IPS-18a (cell line): ENCODE data around the gene KCNIP4.

Experiments used
- H3K27ac ChIP-seq: one replicate; pipeline ENCODE4 v1.5.1; 2013; ENCODE audit warnings: low read length
- H3K27me3 ChIP-seq: one replicate; pipeline ENCODE4 v1.6.1; 2013; ENCODE audit warnings: mild to moderate bottlenecking, low read length; ENCODE audit not compliant: control insufficient read depth, insufficient read depth
- H3K36me3 ChIP-seq: one replicate; pipeline ENCODE4 v1.6.1; 2013; ENCODE audit warnings: low read depth, low read length; ENCODE audit not compliant: control insufficient read depth
- H3K4me1 ChIP-seq: one replicate; pipeline ENCODE4 v1.6.1; 2013; ENCODE audit warnings: low read depth, low read length; ENCODE audit not compliant: control insufficient read depth
- H3K4me3 ChIP-seq: one replicate; pipeline ENCODE4 v1.5.1; 2013; ENCODE audit warnings: low read length
- H3K9ac ChIP-seq: one replicate; pipeline ENCODE4 v1.6.1; 2013; ENCODE audit warnings: mild to moderate bottlenecking, low read length, moderate library complexity
- H3K9me3 ChIP-seq: one replicate; pipeline ENCODE4 v1.6.1; 2013; ENCODE audit warnings: low read depth, low read length; ENCODE audit not compliant: control insufficient read depth

KCNIP4 gene

GRCh38 chr4:21544415-21544814 is 404.2 kb downstream of the KCNIP4 start:
- peaks cover 16% of the 10 kb centered on the region for H3K4me1 ChIP-seq
- H3K27ac ChIP-seq = no peak overlapping the region
- no peak overlapping the region for H3K9ac ChIP-seq
- H3K36me3 ChIP-seq = no peaks in the 10 kb centered on the region
- peaks cover 11% of the 10 kb centered on the region for H3K27me3 ChIP-seq
- no peak overlapping the region for H3K4me3 ChIP-seq
- peaks cover 2% of the 10 kb centered on the region for H3K9me3 ChIP-seq

- Histone ChIP-seq H3K27ac (no peak overlapping the region), H3K4me1 (peaks cover 16% of the 10 kb centered on the region), H3K4me3 (peak overlapping the region; percentile 2), H3K9me3 (peaks cover 2% of the 10 kb centered on the region), H3K9ac (no peak overlapping the region), H3K36me3 (no peaks in the 10 kb centered on the region), H3K27me3 (peaks cover 11% of the 10 kb centered on the region)
Measured at GRCh38 chr4:21543514-21543913, 405.1 kb downstream of the KCNIP4 start.

DNA sequence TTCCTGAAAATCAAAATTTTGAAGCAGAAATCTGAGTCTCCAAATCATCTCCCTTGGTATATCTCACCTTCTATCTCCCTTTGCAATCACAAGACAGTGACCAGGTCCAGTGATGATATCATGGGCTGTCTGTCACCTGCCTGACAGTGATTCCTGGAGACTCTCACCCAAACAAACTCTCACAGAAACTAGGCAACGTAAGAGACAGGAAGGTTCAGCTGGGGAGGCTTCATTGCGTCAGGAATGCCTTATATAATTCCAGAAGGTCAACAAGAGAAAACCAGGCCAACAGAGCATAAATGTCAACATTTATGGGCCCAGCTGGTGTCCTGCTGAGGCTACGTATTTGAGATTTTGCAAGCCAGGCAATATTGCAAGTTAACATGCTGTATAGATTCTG is 412.7 kb downstream of the KCNIP4 start:
- Histone ChIP-seq H3K9ac (no peak overlapping the region), H3K4me3 (no peak overlapping the region), H3K4me1 (no peaks in the 10 kb centered on the region), H3K27me3 (no peaks in the 10 kb centered on the region), H3K9me3 (no peaks in the 10 kb centered on the region), H3K36me3 (no peaks in the 10 kb centered on the region), H3K27ac (no peak overlapping the region)

GRCh38 chr4:21531048-21531447 is 417.5 kb downstream of the KCNIP4 start:
- Histone ChIP-seq H3K9me3 (no peaks in the 10 kb centered on the region), H3K4me3 (no peak overlapping the region), H3K27me3 (no peaks in the 10 kb centered on the region), H3K4me1 (no peaks in the 10 kb centered on the region), H3K27ac (no peak overlapping the region), H3K9ac (no peak overlapping the region), H3K36me3 (no peaks in the 10 kb centered on the region)

DNA sequence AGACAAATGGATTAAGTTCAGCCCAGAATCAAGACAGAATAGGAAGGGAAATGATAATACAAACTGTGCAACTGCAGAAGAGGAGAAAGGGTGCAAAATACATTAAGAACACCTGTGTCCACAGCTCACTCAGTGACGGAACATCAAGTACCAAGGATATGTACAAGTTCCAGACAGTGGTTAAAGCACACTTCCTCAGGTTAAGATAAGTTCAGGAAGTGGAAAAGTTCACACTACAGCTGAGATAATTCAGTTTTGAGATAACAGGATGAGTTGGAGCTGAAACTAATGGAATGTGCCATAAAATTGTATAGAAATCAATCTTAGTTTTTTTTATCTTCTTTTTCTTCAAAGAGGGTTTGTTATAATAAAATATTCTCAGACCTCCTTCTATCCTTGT is 419.4 kb downstream of the KCNIP4 start:
- Histone ChIP-seq H3K4me3 (no peak overlapping the region), H3K27ac (no peak overlapping the region), H3K4me1 (no peaks in the 10 kb centered on the region), H3K27me3 (no peaks in the 10 kb centered on the region), H3K9ac (no peak overlapping the region), H3K36me3 (no peaks in the 10 kb centered on the region), H3K9me3 (no peaks in the 10 kb centered on the region)

DNA sequence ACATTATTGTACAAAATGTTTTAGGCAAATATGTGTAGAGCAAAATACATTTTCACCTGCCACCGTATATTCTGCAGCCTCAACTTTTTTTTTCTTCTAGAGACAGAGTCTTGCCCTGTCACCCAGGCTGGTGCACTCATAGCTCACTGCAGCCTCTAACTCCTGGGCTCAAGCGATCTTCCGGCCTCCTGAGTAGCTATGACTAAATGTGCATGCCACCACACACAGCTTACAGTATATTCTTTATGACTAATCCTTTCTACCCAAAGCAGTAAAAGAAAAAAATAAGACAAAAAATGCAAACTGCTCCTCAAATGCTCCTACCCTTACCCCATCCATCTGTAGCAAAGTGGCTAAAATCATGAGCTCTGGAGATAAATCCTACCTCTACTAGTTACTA is 426.3 kb downstream of the KCNIP4 start:
- Histone ChIP-seq H3K36me3 (no peaks in the 10 kb centered on the region), H3K27me3 (no peaks in the 10 kb centered on the region), H3K4me1 (no peaks in the 10 kb centered on the region), H3K27ac (no peak overlapping the region), H3K4me3 (no peak overlapping the region), H3K9ac (no peak overlapping the region), H3K9me3 (no peaks in the 10 kb centered on the region)

DNA sequence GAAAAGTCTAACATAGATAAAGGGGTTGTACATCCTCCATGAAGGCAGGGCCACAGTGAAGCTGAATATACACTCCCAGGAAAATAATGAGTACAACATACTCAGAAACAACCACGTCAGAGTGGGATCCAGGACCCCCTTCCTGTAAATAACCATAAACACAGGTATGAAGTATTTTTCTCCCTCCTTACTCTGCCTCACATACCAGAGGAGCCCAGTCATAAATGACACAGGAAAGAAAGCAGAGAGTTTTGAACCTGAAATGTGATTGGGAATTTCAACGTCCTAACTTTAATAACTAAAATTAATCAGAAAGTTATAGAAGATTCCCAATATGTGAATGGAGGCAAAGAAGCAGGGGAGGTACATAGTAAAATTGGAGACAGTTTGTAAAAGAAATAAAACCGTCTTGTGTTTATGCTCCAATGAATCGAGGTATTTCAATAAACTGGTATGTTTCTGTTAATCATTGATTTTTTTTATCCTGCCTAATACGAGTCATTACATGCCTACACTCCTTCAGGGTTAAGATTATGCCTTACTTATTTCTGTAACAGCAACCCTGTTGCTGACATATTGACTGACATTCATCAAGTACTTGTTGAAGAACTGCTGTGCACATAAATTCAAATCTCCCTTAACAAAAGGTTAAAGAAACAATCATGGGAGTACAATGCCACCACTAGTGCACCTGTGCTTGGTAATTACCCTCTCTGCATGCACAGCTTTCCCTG is 431.3 kb downstream of the KCNIP4 start:
- H3K9ac ChIP-seq = no peak overlapping the region
- no peak overlapping the region for H3K27ac ChIP-seq
- no peak overlapping the region for H3K4me3 ChIP-seq
- H3K27me3 ChIP-seq = no peaks in the 10 kb centered on the region
- no peaks in the 10 kb centered on the region for H3K9me3 ChIP-seq
- H3K36me3 ChIP-seq = no peaks in the 10 kb centered on the region
- H3K4me1 ChIP-seq = no peaks in the 10 kb centered on the region

GRCh38 chr4:21514022-21514694 is 434.4 kb downstream of the KCNIP4 start:
- no peak overlapping the region for H3K4me3 ChIP-seq
- H3K27me3 ChIP-seq = no peaks in the 10 kb centered on the region
- no peaks in the 10 kb centered on the region for H3K4me1 ChIP-seq

GRCh38 chr4:21512353-21512752 is 436.2 kb downstream of the KCNIP4 start:
- Histone ChIP-seq H3K27me3 (no peaks in the 10 kb centered on the region), H3K9ac (no peak overlapping the region), H3K9me3 (no peaks in the 10 kb centered on the region), H3K36me3 (no peaks in the 10 kb centered on the region), H3K27ac (no peak overlapping the region), H3K4me1 (no peaks in the 10 kb centered on the region), H3K4me3 (no peak overlapping the region)

More at GRCh38 chr4:21514022-21514694, 434.4 kb downstream of the KCNIP4 start:
- H3K27ac ChIP-seq = no peak overlapping the region
- no peaks in the 10 kb centered on the region for H3K36me3 ChIP-seq
- H3K9me3 ChIP-seq = no peaks in the 10 kb centered on the region
- H3K9ac ChIP-seq = no peak overlapping the region

DNA sequence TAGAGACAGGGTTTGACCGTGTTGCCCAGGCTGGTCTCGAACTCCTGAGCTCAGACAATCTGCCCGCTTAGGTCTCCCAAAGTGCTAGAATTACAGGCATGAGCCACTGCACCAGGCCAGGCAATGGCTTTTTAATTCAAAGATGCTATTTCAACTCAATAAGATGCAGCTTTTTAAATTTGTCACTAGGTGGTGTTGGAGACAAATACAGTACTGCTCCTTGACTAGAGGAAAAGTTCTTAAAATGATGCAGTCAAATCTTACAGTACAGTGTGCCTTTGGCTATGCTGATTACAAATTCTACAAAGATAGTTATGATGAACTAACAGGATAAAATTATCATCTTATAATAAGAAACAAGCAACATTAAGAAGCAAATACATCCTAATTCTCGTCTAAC is 441.1 kb downstream of the KCNIP4 start:
- no peak overlapping the region for H3K9ac ChIP-seq
- H3K27me3 ChIP-seq = no peaks in the 10 kb centered on the region
- H3K9me3 ChIP-seq = no peaks in the 10 kb centered on the region
- H3K36me3 ChIP-seq = no peaks in the 10 kb centered on the region
- no peak overlapping the region for H3K4me3 ChIP-seq
- H3K27ac ChIP-seq = no peak overlapping the region
- no peaks in the 10 kb centered on the region for H3K4me1 ChIP-seq

- H3K36me3 ChIP-seq = no peaks in the 10 kb centered on the region
- H3K4me1 ChIP-seq = no peaks in the 10 kb centered on the region
- H3K27me3 ChIP-seq = no peaks in the 10 kb centered on the region
- H3K4me3 ChIP-seq = no peak overlapping the region
- H3K27ac ChIP-seq = no peak overlapping the region
- H3K9ac ChIP-seq = no peak overlapping the region
- no peaks in the 10 kb centered on the region for H3K9me3 ChIP-seq
Measured at GRCh38 chr4:21490682-21491081, 457.9 kb downstream of the KCNIP4 start.

- Histone ChIP-seq H3K27ac (no peak overlapping the region), H3K9ac (no peak overlapping the region), H3K27me3 (no peaks in the 10 kb centered on the region), H3K9me3 (no peaks in the 10 kb centered on the region), H3K4me1 (no peaks in the 10 kb centered on the region), H3K4me3 (no peak overlapping the region), H3K36me3 (no peaks in the 10 kb centered on the region)
Measured at GRCh38 chr4:21476757-21477156, 471.8 kb downstream of the KCNIP4 start.
